NCI-H2196 treated with DMSO at 0.1 percent for 48 hours (cell line): ENCODE measurements around the gene MDC1.
A peak's percentile ranks its signal among the peaks of the same experiment; 100 is the strongest.
"Not testable (repeated sequence)": the region's sequence is repeated elsewhere in the genome, so short reads cannot be mapped to it uniquely, and the experiment has no call there.

ENCODE experiments used
- DNase-seq: peaks from one replicate; lab custom pipeline; 2025; ENCODE audit not compliant: unreplicated experiment; lab: John Stamatoyannopoulos, UW

The MDC1 gene

GRCh38 chr6:30682143-30683117, 34.7 kb downstream of the MDC1 start:
- DNase-seq: no peak

- no peak for DNase-seq
Observed at GRCh38 chr6:30681766-30682142, 35.3 kb downstream of the MDC1 start.

DNA sequence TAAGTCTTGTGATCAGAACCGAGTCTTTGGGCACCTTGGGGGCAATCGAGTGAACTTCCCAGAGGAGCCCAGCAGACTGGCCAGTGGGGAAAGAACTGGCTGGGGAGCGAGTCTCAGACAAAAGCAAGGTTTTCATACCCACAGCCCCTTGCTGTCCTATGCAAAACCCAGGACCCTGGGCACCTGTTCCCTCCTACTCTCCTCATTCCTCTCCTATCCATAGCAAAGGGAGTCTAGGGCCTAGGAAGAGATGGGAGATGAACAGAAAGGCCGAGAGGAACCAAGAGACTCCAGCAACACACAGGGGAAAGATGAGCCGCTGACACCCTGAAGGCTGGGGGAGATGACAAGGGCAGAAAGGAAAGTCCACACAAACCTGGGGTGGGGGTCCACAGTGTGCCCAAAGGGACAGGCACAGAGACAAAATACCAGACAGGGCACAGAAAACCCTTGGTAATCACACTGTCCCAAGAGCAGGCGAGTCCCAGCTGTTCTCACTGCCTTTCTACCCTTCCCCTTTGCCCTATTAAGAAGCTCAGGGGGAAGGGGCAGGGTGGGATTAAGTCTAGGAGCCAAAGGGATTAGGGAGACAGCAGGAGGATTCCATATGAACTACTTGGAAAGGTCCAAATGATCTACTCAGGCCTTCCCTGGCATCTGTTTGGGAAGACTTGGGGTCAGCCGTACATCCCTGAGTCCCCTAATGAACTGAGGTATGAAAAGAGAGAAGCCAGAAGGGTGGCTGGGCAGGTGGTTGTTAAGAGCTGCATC, 37.1 kb downstream of the MDC1 start:
- no peak for DNase-seq

GRCh38 chr6:30678964-30679726, 37.9 kb downstream of the MDC1 start:
- peak; percentile 47 for DNase-seq

DNA sequence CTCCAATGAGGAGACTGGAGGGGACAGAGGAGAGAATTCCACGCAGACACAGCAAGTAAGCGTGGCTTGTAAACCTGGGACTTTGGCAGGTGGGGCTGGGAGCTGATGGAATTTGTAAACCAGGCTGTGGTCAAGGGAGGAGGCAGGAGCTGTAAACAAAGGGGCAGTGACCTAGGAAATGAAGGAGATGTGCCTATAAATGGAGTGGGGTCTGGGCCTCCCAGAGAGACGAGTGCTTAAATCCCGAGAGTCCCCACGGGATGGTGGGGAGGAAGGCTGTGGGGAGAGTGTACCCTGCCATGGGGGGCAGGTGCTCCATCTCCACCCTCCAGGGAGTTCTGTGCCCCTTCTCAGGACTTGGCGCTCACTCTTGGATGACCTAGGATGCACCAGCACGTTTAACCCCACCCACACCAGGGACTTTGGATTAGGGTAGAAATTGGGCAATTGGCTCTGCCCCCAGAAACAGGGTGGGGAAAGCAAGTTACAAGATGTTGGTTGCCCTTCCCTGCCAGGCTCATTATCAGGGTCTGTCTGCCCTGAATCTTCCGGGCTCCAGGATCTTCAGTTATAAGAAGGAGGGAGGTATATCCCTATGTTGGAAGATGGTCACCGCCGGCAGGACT, 40.3 kb downstream of the MDC1 start:
- DNase-seq: no peak

- DNase-seq: peak; percentile 85
Observed at GRCh38 chr6:30672445-30673253, 44.4 kb downstream of the MDC1 start, which contains the start of gene DHX16. DHX16 (minus strand) TSS chr6:30673006; CDS start chr6:30672841, 165 bp downstream.

GRCh38 chr6:30670760-30671527, 46.1 kb downstream of the MDC1 start:
- no peak for DNase-seq

- not testable (repeated sequence) for DNase-seq
Observed at GRCh38 chr6:30666300-30666699, 50.8 kb downstream of the MDC1 start.

GRCh38 chr6:30664994-30665767, 51.9 kb downstream of the MDC1 start:
- no peak for DNase-seq

DNA sequence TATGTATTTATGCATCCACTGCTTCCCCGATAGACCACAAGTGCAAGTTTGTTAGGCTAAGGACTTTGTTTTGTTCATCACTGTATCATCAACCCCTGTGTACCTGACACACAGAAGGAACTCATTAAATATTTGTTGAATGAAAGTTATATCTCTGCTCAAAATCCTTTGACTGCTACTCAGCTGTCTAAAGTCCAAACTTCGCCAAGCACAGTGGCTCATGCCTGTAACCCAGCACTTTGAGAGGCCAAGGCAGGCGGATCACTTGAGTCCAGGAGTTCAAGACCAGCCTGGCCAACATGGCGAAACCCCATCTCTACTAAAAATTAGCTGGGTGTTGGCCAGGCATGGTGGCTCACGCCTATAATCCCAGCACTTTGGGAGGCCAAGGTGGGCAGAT, 59.2 kb downstream of the MDC1 start:
- not testable (repeated sequence) for DNase-seq

- DNase-seq: no peak
Observed at GRCh38 chr6:30657454-30657853, 59.6 kb downstream of the MDC1 start.

DNA sequence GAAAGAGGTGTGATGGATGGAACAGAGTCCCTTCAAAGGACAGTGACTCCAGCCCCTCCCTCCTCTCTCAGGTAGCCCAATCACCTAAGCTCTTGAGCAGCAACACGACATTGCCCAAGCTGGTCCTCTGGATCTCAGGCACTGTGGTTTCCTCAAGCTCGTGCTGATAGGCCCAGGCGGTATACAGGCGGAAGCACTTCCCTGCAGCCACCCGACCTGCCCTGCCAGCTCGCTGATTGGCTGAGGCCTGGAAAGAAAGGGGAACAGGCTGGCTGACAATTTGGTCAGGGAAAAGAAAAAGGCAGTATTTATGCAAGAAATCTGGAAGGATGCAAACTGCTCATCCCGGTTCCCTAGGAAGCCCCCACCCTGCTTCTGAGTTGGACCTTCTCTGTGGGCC, 60.6 kb downstream of the MDC1 start:
- DNase-seq: no peak

DNA sequence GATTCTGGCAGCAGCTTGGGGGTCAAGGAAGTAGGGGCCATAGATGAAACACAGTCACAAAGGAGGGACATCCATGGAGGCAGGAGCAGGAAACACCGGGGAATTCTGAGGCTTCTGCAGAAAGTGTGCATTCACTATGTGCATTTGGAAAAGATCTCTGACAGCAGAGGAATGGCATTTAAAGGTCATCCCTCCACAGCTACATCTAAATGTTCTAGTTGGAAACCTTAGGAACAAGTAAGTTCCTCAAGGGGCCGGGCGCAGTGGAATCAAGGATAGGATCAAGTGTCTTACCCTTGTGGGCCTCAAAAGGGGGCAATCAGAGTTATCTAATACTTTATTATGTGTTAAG, 61.4 kb downstream of the MDC1 start:
- no peak for DNase-seq

DNA sequence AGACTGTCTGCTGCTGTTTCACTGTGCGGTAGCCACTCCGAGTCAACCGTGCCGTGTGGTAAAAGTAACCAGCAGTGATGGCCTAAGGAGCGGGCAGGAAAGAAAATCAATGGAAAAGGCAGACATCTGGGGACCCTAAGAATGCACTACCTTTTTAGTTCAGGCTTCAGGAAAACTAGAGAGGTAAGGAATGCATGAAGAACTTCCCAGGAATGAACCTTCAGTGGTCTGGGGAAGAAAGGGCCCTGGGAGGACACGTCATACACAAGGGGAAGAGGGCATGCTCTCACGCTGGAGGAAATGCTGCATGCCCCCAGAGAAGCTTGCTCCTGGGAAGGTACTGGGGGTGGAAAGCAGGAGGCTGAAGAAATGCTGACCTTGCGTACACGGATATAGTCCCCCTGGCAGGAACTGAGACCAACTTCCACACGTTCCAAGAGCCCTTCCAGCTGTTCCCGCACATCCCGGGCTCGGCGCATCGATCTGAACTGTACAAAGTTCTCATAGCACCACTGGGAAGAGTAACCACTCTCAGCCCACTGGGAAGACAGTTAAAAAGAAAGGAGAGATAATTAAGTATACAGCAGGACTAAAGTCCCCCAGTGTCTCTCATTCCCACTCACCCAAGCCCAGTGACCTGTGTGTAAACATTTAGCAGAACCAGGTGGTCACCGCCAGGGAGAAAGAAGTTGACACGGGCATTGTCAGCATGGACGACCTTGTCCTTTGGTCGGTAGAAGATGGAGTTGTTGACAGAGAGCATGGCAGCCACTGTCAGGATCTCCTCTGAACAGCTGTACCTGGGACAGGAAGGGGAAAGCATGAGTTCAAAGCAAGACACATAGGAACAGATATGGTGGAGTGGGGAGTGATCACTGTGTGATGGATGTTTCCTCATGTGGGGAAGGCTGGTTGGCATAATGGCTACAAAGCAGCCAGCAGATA, 62.0 kb downstream of the MDC1 start:
- no peak for DNase-seq

GRCh38 chr6:30651143-30651542, 65.9 kb downstream of the MDC1 start:
- DNase-seq: no peak
